Esophagus mucosa (tissue), 1 donor: ENCODE measurements around the gene TAF15. TPM values are rescaled to one million over a fixed set of nuclear protein-coding genes. Genes with fewer than 3 reads are reported as not detected.

Experiments
- ATAC-seq: fragments of 200-7000 bp; cut with Tn5 transposase; one replicate; pipeline ENCODE4 v1.9.1; 2020
- total RNA-seq: library from RNA; stranded (reverse); gene quantifications from one replicate; pipeline ENCODE4 v1.2.4, GENCODE V29; 2023
- donor health status: DM: yes; HTN: yes; CAD: no.

The TAF15 gene
- 156 TPM for total RNA-seq

- peak; percentile 98 for ATAC-seq
These were observed at the start of gene TAF15 for GRCh38 chr17:35808962-35809854. TAF15 (plus strand) TSS chr17:35809484; CDS start chr17:35809570, 86 bp downstream.

GRCh38 chr17:35760587-35760986, 48.7 kb upstream of the TAF15 start, which contains the start of gene C17orf50:
C17orf50 (plus strand) TSS chr17:35760887; CDS start chr17:35760942, 55 bp downstream.
- no peak for ATAC-seq

- ATAC-seq = no peak
These were observed 47.7 kb upstream of the TAF15 start for GRCh38 chr17:35761601-35762000.

GRCh38 chr17:35763767-35764122, 45.5 kb upstream of the TAF15 start:
- ATAC-seq = no peak

- ATAC-seq = peak; percentile 92
These were observed 44.9 kb upstream of the TAF15 start for GRCh38 chr17:35764123-35764991.

GRCh38 chr17:35765086-35765710, 44.1 kb upstream of the TAF15 start:
- ATAC-seq = no peak

GRCh38 chr17:35765756-35766488, 43.4 kb upstream of the TAF15 start:
- ATAC-seq = no peak

GRCh38 chr17:35766489-35766877, 42.8 kb upstream of the TAF15 start:
- ATAC-seq = no peak

GRCh38 chr17:35766903-35767510, 42.3 kb upstream of the TAF15 start:
- no peak for ATAC-seq

GRCh38 chr17:35768797-35769196, 40.5 kb upstream of the TAF15 start:
- ATAC-seq = no peak

GRCh38 chr17:35769895-35770486, 39.3 kb upstream of the TAF15 start:
- no peak for ATAC-seq

- ATAC-seq = no peak
These were observed 36.2 kb upstream of the TAF15 start for GRCh38 chr17:35773129-35773528.

- ATAC-seq = no peak
These were observed 35.4 kb upstream of the TAF15 start for GRCh38 chr17:35773679-35774425.

GRCh38 chr17:35774499-35774898, 34.8 kb upstream of the TAF15 start:
- peak; percentile 37 for ATAC-seq

GRCh38 chr17:35775039-35775438, 34.2 kb upstream of the TAF15 start:
- ATAC-seq = no peak

- no peak for ATAC-seq
These were observed 33.7 kb upstream of the TAF15 start for GRCh38 chr17:35775583-35775982.

- ATAC-seq = no peak
These were observed 30.6 kb upstream of the TAF15 start for GRCh38 chr17:35778641-35779196.

GRCh38 chr17:35780950-35781349, 28.3 kb upstream of the TAF15 start:
- ATAC-seq = no peak

GRCh38 chr17:35784895-35785294, 24.4 kb upstream of the TAF15 start:
- peak; percentile 94 for ATAC-seq

- ATAC-seq = no peak
These were observed 22.3 kb upstream of the TAF15 start for GRCh38 chr17:35786941-35787432.
